B cell (primary cell): Measurements from ENCODE around the gene AHRR. TPM values are rescaled to one million over a fixed set of nuclear protein-coding genes. Genes with fewer than 3 reads are reported as not detected.

ENCODE experiments used
- ATAC-seq: fragments of 200-7000 bp; cut with Tn5 transposase; one replicate; pipeline ENCODE4 v1.10.0; 2021; ENCODE audit warnings: low read depth, mild to moderate bottlenecking, moderate number of reproducible peaks, moderate library complexity
- CTCF ChIA-PET: fragments of 350-600 bp; sonication (Branson Sonifier 250); formaldehyde crosslinking; loops from one replicate; lab custom pipeline; 2021; ENCODE audit warnings: antibody characterized with exemption, inconsistent platforms; lab: Charles Lee
- POLR2A ChIA-PET: fragments of 350-600 bp; sonication (Branson Sonifier 250); formaldehyde crosslinking; loops from one replicate; lab custom pipeline; 2021; ENCODE audit warnings: antibody characterized with exemption; lab: Charles Lee
- DNase-seq: peaks from one replicate; pipeline ENCODE4 v3.0.0; 2013
- H2AFZ ChIP-seq: 2 replicates; pipeline ENCODE4 v1.6.1; 2012; ENCODE audit warnings: mild to moderate bottlenecking, low read depth, low read length; ENCODE audit not compliant: insufficient read depth, poor library complexity, severe bottlenecking
- H3K27ac ChIP-seq, 2 donors: 1 replicate in 1 of 2; 2 replicates in 1 of 2; pipeline ENCODE4 v1.5.1; 2012 to 2013; ENCODE audit warnings: low read length in 2 of 2, mild to moderate bottlenecking in 2 of 2, moderate library complexity in 1 of 2
- H3K27me3 ChIP-seq, 4 experiments: fragments of 200-600 bp in 1 of 4; sonication (generic) in 1 of 4; replicated peaks in 1 of 4; 1 replicate in 2 of 4; 2 replicates in 2 of 4; pipeline versions ENCODE4 v1.6.1 to v1.7.0; 2013 to 2016; ENCODE audit warnings: low read length in 3 of 4, mild to moderate bottlenecking in 2 of 4, mixed read lengths in 1 of 4, moderate library complexity in 1 of 4; ENCODE audit not compliant: insufficient read depth in 4 of 4, control insufficient read depth in 3 of 4; ENCODE audit errors: control extremely low read depth in 1 of 4
- H3K36me3 ChIP-seq, 2 experiments: replicated peaks in 1 of 2; 1 replicate in 1 of 2; 2 replicates in 1 of 2; pipeline versions ENCODE4 v1.6.1 to v1.7.1; 2013; ENCODE audit warnings: low read length in 1 of 2; ENCODE audit not compliant: insufficient read depth in 2 of 2, control insufficient read depth in 1 of 2; ENCODE audit errors: control extremely low read depth in 1 of 2, extremely low read depth in 1 of 2
- H3K4me1 ChIP-seq, 2 donors: fragments of 200-600 bp in 1 of 2; sonication (generic) in 1 of 2; 1 replicate in 1 of 2; 2 replicates in 1 of 2; pipeline versions ENCODE4 v1.5.1 to v1.6.1; 2013 to 2017; ENCODE audit warnings: low read length in 2 of 2; ENCODE audit not compliant: control insufficient read depth in 2 of 2, insufficient read depth in 2 of 2
- H3K4me2 ChIP-seq: replicated peaks from 2 replicates; pipeline ENCODE3; 2012; ENCODE audit warnings: mild to moderate bottlenecking, low read depth, low read length; ENCODE audit not compliant: poor library complexity, severe bottlenecking
- H3K4me3 ChIP-seq, 5 experiments: fragments of 200-600 bp in 1 of 5; sonication (generic) in 1 of 5; 1 replicate in 3 of 5; 2 replicates in 2 of 5; pipeline versions ENCODE4 v1.5.1 to v1.7.0; 2011 to 2016; ENCODE audit warnings: low read length in 4 of 5, mild to moderate bottlenecking in 4 of 5, low read depth in 2 of 5, control low read depth in 1 of 5, moderate library complexity in 1 of 5; ENCODE audit not compliant: insufficient read depth in 1 of 5; ENCODE audit errors: control extremely low read depth in 1 of 5, extremely low read depth in 1 of 5
- H3K79me2 ChIP-seq: fragments of 200-600 bp; sonication (generic); one replicate; pipeline ENCODE4 v1.6.0; 2016; ENCODE audit warnings: low read length; ENCODE audit not compliant: control insufficient read depth, insufficient read depth
- H3K9ac ChIP-seq: fragments of 200-600 bp; sonication (generic); 2 replicates; pipeline ENCODE4 v1.6.1; 2017; ENCODE audit warnings: mild to moderate bottlenecking, low read length, moderate library complexity
- H3K9me3 ChIP-seq, 3 donors: one replicate each; pipeline versions ENCODE4 v1.6.1 to v1.7.1; 2013; ENCODE audit warnings: low read length in 2 of 3; ENCODE audit not compliant: control insufficient read depth in 2 of 3, insufficient read depth in 1 of 3; ENCODE audit errors: control extremely low read depth in 1 of 3
- H4K20me1 ChIP-seq: 2 replicates; pipeline ENCODE4 v1.6.0; 2012; ENCODE audit warnings: mild to moderate bottlenecking, low read length; ENCODE audit not compliant: insufficient read depth, control insufficient read depth, poor library complexity, severe bottlenecking
- H3K27ac Mint-ChIP-seq: one replicate; pipeline ENCODE4 v1.8.0; 2021; ENCODE audit warnings: mixed read lengths
- H3K27me3 Mint-ChIP-seq: one replicate; pipeline ENCODE4 v1.8.0; 2021; ENCODE audit warnings: mixed read lengths
- H3K4me1 Mint-ChIP-seq: one replicate; pipeline ENCODE4 v1.8.0; 2021; ENCODE audit warnings: mixed read lengths
- H3K4me3 Mint-ChIP-seq: one replicate; pipeline ENCODE4 v1.8.0; 2021; ENCODE audit warnings: mixed read lengths
- H3K9me3 Mint-ChIP-seq: one replicate; pipeline ENCODE4 v1.8.0; 2022; ENCODE audit warnings: mixed read lengths; ENCODE audit not compliant: insufficient read depth
- CTCF ChIP-seq: fragments of 200-600 bp; IDR thresholded peaks from one replicate; pipeline ENCODE4 v1.8.0; 2022; ENCODE audit warnings: antibody characterized with exemption, mild to moderate bottlenecking
- EZH2 ChIP-seq: IDR thresholded peaks from 2 replicates; pipeline ENCODE4 v1.6.1; 2012; ENCODE audit warnings: borderline replicate concordance, low read depth, mild to moderate bottlenecking, moderate library complexity, low read length; ENCODE audit not compliant: insufficient read depth, poor library complexity, severe bottlenecking
- WGBS: methylation state at CpG from one replicate; pipeline ENCODE4 v1.1.5; 2013; ENCODE audit warnings: missing lambda C conversion rate; ENCODE audit not compliant: insufficient coverage; 5-methylcytosine and 5-hydroxymethylcytosine counted together
- intact Hi-C: fragments of 100-400 bp; cut with micrococcal nuclease; formaldehyde crosslinking; loops from one replicate; pipeline ENCODE4 v1.10.0; 2022
- polyA plus RNA-seq: library from polyadenylated mRNA; depleted of rRNA; stranded (reverse); fragments of >200 nt; gene quantifications from 2 replicates; pipeline ENCODE4 v1.2.3, GENCODE V29; 2012
- total RNA-seq, 2 donors: library from RNA; stranded (reverse); fragments of 120-200 nt in 1 of 2; gene quantifications; 1 replicate in 1 of 2; 2 replicates in 1 of 2; pipeline versions ENCODE4 v1.2.3 to v1.2.4, GENCODE V29; 2013 to 2022

AHRR gene
- total and polyA plus RNA-seq, 2 donors (not counting 1 experiment from before 2014, with no cell fraction given), result 0.13 to 1.7 TPM

GRCh38 chr5:443239-444151 is 122.0 kb downstream of the AHRR start:
- H3K4me3 ChIP-seq, result peak overlapping the region; percentile 53 to 91 (median 89)
- POLR2A ChIA-PET, result interaction anchor here (0.9 to 1.0 kb wide), 2 partner anchors 18 to 30 kb away, joined by 5 to 8 read pairs; no protein-coding TSS in a partner anchor
- peaks cover 35% of the 10 kb centered on the region for H4K20me1 ChIP-seq
- H3K9me3 ChIP-seq, result peaks cover 0 to 7% (median 0%) of the 10 kb centered on the region in 3 donors
- peaks cover 7 to 22% of the 10 kb centered on the region in 2 experiments for H3K36me3 ChIP-seq
- H3K27me3 ChIP-seq, result no peaks in the 10 kb centered on the region
- Mint-ChIP-seq H3K9me3 (no peaks in the 10 kb centered on the region), H3K4me3 (peak overlapping the region; percentile 96), H3K4me1 (peaks cover 30% of the 10 kb centered on the region), H3K27me3 (no peaks in the 10 kb centered on the region), H3K27ac (peak overlapping the region; percentile 90)
- H3K4me2 ChIP-seq, result peak overlapping the region; percentile 88
- TF ChIP-seq EZH2 (no peak), CTCF (no peak)
- peak overlapping the region; percentile 93 for H3K9ac ChIP-seq
- ATAC-seq (no peak), DNase-seq (no peak)
- WGBS, result 21% methylated on average over 59 of the region's 62 CpGs
- CTCF ChIA-PET, result interaction anchor here (3.7 kb wide), 1 partner anchor 127 kb away, joined by 19 read pairs; no protein-coding TSS in a partner anchor
- H3K27ac ChIP-seq, result peak overlapping the region; percentile 56 to 81
- H3K4me1 ChIP-seq, result peaks cover 6 to 19% of the 10 kb centered on the region in 2 donors
- H3K79me2 ChIP-seq, result peaks cover 48% of the 10 kb centered on the region
- intact Hi-C loops, result loop anchor here (10.0 kb wide), 1 partner anchor 171 kb away; the partner anchor contains the start of gene CEP72
- peak overlapping the region; percentile 92 for H2AFZ ChIP-seq
